ENCODE data around the gene LBP.
"Not testable (repeated sequence)": the region's sequence is repeated elsewhere in the genome, so short reads cannot be mapped to it uniquely, and the experiment has no call there.

Gene LBP

DNA sequence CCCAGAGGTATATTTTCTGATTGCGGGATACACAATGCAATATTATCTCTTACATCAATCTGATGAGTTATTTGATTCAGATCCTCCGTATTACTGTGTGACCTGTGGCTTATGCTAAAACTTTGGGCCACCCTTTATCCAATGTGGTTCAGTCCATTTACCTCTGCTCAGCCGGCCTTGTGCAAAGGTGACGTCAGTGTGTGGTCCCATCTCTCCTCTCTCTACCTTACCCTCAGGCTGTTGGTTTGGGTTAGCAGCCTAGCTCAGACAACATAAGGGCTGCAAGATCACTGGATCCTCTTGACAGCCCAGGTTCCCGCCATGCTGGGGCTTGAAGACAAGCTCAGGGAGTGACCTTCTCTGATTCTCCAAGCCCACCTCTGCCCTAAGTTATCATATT is 55.8 kb downstream of the LBP start:
- DNase-seq: no peak

DNA sequence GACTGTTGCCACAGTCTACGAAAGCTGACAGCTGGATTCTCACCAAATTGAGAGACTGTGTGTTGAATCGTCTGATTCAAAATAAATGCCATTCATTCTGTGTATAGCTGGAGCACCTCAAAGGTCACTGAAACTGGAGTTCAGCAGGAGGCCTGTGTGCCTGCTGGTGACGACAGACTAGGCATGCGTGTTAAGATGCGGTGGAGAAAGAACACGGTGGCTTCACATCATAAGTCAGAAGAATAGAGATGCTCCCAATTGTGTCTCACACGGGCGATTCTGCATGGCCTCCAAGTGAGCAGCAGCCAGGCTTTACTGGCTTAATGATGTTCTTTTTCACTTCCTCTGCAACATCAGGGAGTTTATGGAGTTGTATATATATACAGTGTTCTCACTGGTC is 56.5 kb downstream of the LBP start:
- no peak for DNase-seq

DNA sequence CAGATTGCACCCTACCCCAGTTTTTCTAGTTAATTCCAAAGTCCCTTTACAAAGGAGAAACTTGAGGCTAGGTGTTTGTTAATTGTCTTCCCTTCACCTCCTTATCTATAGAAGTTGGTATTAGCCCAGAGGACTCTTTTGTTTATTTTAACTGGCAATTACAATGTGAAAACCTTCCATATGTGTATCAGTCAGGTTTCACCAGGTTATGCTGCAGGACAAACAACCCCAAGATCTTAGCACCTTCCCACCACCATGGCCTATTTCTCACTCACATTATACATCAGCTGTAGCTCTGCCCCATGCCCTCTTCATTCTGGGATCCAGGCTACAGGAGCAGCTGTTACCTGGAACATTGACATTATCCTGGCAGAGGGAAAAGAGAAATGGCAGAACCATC is 57.7 kb downstream of the LBP start:
- DNase-seq: no peak

DNA sequence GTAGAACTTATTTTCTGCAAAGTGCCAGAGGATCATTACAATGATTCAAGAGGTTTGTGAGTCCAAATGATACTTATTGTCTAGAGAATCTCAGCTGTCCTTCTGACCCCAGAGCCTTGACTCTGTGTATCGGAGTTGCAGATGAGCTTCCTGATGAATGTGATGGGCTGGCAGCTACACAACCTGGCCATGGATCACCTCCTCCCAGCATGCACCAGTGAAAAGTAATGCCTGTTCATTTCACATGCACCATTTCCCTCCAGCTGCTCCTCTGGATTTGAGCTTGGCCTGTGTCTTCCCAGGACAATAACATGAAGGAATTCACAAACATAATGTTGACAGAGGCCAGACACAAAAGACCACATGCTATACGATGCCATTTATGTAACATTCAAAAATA is 58.9 kb downstream of the LBP start:
- no peak for DNase-seq

DNA sequence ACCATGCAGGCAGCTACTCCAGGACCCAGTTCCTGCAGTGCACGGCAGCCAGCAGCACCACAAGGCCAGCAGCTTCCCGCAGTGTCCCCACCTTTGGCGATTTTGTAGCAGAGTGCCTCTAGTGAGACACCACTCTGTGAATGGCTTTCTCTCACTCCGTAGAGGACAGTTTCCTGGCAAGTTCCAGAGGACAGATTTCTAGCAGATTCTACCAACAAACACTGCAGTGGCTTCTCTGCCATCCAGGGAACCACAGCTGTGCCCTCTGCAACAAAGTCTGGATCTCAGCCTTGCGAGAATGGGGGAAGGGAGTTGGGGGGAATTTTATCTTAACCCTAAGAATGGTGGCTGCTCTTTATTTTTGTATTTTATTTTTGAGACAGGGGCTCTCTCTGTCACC is 60.2 kb downstream of the LBP start:
- DNase-seq: no peak

DNA sequence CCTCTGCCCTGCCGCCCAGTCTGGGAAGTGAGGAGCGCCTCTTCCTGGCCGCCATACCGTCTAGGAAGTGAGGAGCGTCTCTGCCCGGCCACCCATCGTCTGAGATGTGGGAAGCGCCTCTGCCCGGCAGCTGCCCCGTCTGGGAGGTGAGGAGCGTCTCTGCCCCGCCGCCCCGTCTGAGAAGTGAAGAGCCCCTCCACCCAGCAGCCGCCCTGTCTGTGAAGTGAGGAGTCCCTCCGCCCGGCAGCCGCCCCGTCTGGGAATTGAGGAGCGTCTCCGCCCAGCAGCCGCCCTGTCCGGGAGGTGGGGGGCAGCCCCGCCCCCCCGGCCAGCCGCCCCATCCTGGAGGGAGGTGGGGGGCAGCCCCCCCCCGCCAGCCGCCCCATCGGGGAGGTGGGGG is 61.0 kb downstream of the LBP start:
- DNase-seq: no peak

DNA sequence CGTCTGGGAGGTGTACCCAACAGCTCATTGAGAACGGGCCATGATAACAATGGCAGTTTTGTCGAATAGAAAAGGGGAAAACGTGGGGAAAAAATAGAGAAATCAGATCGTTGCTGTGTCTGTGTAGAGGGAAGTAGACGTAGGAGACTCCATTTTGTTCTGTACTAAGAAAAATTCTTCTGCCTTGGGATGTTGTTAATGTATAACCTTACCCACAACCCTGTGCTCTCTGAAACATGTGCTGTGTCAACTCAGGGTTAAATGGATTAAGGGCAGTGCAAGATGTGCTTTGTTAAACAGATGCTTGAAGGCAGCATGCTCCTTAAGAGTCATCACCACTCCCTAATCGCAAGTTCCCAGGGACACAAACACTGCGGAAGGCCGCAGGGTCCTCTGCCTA is 61.5 kb downstream of the LBP start:
- DNase-seq: not testable (repeated sequence)

DNA sequence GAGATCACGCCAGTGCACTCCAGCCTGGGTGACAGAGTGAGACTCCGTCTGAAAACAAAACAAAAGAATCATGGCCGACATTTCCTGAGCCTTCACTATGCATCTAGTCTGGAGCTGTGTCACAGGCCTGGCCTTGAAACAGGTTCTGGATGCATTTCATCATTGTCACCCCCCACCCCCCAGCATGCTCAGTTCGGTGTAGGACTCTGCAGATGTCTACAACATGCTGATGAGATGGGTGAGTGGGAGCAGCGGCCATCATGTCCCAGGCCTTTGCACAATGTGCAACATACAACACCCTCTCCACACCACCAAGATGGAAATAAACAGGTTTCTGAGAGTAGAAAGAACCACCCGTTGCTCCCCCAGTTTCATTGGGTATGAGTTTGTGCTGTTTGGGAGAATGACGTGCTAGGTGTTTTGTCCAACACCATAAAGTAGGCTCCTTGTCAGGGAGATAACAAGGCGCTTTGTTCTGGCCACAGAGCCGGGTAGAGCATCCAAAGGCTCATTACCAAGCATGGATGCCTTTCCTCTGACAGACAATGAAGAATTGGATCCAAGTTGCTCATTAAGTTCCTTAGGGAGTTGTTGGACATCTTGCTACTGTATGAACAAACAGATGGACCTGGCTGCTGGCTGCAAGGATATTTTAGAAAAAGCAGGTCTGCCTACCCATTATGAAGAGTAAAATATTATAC is 66.7 kb downstream of the LBP start:
- no peak for DNase-seq

DNA sequence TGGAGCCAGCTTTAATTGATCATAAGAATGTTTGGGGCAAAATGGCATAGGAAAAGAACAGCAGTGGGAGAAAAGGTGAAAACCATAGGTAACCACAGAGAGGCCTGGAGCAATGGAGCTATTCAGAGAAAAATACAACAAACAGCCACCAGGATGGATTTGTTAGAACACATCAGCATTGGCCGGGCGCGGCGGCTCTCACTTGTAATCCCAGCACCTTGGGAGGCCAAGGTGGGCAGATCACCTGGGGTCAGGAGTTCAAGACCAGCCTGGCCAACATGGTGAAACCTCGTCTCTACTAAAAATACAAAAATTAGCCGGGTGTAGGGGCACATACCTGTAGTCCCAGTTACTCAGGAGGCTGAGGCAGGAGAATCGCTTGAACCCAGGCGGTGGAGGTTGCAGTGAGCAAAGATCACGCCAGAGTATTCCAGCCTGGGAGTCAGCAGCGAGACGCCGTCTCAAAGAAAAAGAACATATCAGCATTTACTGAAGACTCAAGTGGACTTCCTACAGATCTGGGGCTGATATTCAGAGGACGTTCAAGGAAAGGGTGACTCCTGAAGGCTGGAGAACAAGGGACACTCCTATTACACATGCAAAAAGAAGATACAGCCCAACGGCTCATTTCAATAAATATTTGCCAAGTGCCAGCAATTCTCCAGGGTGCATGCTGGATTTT is 68.6 kb downstream of the LBP start:
- no peak for DNase-seq

DNA sequence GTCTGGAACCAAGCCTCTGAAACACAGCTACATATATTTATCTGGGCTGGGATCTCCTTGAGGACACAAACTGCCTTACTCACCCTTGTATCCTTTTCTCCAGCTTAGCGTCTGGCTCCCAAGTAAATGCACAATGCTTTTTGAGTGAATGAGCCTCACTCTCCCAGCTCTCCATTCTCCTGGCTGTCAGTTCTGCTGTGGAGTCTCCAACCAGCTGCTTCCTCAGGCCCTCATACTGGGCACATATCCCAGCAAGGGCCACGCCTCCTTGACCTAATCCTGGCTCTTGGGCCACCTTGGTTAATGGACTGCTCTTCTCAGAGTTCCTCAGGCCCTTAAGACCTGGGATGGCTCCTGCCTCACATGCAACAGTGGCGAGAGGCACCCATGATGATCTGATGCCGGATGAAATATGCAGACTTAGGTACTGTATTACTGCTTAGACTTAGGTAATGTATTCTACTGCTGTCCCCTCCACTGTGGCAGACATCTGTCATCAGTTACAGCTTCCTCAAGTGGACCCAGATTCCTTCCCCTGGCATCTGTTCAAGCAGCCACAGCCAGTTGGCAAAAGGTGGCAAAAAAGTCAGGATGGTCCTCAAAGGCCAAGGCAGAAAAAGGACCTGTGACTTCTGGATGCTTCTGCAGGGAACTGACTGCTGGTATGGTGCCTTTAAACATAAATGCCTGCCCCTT is 72.4 kb downstream of the LBP start:
- DNase-seq: no peak

DNA sequence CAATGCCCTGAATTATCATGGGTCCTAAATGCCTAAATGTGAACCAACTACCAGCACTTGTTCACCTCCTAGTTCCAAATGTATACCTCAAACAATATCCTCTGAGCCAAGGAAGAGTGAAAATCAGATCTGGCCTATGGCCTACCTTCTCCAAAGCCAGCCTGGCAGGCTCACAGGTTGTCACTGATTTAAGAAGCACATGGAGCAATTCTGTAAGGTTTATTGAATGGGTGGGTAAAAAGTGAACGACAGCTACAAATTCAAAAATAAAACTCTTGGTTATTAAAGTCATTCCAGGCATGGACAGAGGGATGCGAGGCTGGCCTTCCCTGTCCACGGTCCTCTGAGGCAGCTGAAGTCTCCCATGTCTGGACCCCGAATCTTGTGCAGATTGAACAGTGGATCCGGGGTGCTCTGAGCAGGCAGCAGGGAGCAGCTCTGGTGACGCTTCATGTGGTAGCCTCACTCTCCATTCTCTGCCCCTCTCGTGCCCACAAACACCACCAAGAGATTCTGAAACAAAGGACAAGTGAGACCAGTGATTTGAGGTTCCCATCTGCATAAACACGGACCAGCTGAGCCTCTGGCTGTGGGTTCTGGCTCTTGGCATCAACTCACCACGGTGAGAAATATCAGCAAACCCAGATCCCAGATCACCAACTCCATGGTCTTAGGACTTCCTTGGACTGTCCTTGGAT is 74.3 kb downstream of the LBP start:
- DNase-seq: no peak

DNA sequence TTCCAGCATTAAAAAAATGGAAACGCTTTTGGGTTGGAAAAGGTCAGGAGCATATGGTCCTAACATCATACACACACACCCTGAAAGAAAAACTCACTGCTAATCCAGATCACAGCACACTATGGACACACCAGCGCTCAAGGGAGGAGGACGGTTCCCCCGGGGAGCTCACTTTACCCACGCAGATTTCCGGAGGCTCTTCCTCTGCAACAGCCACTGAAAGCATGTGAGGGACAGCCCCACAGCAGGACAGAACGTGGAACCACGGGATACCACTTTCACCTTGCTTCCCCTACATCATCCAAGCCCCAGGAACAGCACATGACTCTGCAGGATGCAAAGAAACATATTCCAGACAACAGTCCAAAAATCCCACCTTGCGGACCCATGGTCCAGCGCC is 75.6 kb downstream of the LBP start:
- DNase-seq: no peak

DNA sequence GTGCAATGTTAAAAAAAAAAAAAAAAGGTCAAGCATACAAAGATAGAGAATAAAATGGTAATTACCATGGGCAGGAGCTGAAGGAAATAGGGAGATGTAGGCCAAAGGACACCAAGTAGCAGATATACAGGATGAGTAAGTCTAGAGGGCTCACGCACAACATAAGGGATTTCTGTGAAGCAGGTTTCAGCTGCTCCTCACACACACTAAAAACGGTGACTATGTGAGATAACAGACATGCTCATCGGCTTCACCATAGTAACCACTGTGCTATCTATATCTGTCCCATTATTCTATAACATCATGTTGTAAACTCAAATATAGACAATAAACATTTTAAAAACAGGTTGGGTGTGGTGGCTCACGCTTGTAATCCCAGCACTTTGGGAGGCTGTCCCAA is 77.3 kb downstream of the LBP start:
- DNase-seq: no peak

DNA sequence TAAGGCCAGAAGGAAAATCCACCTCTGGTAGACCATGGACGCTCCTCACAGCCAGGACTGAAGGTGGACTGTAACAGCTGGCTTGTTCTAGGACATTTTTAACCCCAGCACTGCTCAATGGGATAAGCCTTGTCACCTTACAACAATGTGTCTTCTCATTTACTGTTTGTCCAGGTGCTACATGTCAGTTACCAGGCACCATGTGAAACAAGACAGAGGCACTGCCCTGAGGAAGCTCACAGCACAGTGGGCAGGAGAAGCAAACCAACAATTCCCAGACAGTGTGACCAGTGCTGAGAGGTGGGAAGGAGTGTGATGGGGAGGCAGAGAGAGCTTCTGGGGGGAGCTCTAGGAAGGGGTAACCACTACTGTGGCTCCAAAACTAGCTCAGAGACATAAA is 78.1 kb downstream of the LBP start:
- no peak for DNase-seq

DNA sequence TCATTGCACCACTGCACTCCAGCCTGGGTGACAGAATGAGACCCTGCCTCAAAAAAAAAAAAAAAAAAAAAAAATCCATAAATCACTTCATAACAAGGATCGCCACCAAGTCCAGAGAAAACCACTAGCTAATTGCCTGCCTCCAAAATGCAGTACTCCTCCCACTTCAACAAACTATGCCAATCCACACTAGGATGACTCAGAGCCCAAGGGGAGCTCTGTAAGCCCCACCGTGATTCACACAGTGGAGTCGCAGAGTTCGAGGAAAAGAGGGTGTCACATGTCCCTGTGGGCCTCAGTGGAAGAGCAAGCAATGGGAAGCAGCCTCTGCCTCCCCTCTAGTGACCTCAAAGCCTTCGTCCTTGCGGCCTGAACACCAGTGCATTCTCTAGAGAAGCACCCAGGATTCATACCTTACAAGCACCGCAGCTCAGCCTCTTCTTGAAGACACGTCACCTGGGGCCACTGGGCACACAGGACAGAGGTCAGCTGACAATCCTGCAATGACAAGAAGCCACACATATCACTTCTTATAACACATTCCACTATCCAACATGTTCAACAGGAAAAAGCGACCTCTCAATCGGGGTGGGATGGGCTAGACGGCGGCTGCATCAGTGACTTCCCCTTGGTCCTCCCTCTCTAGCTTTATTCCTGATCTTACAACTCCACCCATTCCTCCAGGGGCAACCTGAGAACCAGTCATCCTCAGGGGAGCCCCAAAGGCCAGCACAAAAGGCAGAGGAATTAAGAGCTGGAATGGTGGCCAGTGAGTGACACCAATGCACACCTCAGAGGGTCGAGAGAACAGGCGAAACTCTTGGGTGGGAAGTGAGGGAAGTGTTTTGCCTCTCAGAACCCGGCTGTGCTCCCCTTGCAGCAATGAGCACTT is 80.0 kb downstream of the LBP start:
- peak; percentile 91 for DNase-seq

All from fibroblast of skin of abdomen (primary cell).